ENCODE results near the gene OR52K1.
"Not testable (repeated sequence)": the region's sequence is repeated elsewhere in the genome, so short reads cannot be mapped to it uniquely, and the experiment has no call there.

OR52K1 gene

GRCh38 chr11:4491878-4492606 lies 9.6 kb downstream of the OR52K1 start:
- no peak for DNase-seq

- DNase-seq = no peak
These were observed 11.0 kb downstream of the OR52K1 start for GRCh38 chr11:4493480-4493818.

GRCh38 chr11:4495487-4495886 lies 13.0 kb downstream of the OR52K1 start:
- DNase-seq = no peak

DNA sequence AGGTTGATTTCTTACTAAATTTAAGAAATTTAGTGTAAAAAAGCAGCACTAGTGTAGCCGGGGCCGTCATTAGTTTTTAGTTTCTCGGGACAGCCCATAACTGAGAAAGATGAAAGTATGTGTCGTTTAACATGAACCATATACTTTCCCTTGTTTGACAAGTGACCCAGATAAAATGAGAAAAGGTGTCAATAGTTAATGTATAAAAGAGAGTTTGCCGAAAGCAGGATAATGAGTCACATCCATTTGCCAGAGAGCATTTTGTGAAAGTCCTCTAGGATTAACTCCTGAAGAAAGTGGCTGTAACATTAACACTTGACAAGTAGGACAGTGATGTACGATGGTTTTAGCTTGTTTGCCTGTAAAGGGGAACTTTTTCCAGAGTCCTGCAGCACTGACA lies 13.5 kb downstream of the OR52K1 start:
- no peak for DNase-seq

- DNase-seq = no peak
These were observed 14.3 kb downstream of the OR52K1 start for GRCh38 chr11:4496557-4497248.

DNA sequence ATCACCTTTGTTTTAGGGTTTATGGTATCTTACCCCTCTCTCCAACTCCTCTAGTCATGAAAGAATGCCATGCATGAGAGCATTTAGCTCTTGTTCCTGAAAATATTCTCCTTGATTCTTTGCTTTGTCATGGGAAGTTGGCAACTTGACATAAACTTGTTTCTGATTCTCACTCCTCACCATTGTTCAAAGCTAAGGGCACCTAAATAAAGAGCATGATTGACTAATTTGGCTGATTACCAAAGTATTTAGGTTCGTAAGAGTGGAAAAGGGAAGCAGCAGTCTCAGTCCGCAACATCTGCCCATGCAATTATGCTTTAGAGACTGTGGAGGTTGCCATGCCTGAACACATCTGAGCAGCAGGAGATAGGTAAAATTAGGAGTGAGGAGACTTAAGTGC lies 26.4 kb downstream of the OR52K1 start:
- DNase-seq = no peak

- DNase-seq = no peak
These were observed 29.1 kb downstream of the OR52K1 start for GRCh38 chr11:4511282-4512245.

DNA sequence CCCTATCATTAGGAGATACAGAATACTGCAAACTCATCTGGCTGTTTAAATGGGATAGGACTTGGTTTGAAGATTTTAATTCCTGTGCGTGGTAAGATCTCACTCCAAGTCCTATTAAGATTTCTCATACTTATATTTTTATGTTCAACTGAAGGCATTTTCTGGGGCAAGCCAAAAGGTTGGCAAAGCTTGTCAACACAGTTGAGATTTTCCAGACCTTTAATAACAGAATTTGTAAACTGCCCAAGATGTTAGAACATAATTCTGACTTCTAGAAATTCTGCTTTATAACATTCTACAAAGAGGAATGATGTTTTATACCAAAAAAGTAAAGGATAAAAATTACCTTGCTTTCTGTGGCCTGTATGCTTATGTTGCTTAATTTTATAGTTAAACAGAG lies 31.8 kb downstream of the OR52K1 start:
- DNase-seq = no peak

- DNase-seq = no peak
These were observed 39.9 kb downstream of the OR52K1 start for GRCh38 chr11:4522339-4522738.

DNA sequence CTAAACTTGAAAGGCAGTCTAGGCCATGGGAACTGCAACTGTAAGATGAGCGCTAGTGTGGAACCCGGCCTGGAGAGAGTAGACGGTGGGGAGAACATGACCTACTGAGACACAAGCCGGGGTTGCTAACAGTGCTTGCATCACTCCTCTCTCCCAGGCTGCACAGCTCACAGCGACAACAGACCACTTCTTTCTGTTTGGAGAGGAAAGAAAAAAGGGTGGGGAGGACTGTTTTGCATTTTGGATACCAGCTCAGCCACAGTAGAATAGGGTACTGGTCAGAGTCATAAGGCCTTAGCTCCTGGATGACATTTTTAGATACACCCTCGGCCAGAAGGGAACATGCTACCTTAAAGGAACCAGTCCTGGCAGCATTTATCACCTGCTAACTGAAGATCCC lies 40.3 kb downstream of the OR52K1 start:
- no peak for DNase-seq

DNA sequence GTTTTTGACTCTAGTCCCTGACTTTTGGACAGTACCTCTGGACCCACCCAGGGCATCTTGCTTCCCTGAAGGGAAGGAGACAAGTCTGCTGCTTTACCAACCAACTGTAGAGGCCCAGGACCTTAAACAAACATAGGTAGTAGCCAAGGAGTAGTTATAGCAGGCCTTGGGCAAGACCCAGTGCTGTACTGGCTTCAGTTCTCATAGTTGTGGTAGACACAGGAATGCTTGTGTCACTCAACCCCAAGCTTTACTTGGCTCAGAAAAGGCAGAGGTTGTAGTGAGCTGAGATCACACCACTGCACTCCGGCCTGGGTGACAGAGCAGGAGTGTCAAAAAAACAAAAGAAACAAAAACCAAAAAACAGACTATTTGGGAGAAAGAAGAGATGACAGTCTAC lies 41.2 kb downstream of the OR52K1 start:
- no peak for DNase-seq

DNA sequence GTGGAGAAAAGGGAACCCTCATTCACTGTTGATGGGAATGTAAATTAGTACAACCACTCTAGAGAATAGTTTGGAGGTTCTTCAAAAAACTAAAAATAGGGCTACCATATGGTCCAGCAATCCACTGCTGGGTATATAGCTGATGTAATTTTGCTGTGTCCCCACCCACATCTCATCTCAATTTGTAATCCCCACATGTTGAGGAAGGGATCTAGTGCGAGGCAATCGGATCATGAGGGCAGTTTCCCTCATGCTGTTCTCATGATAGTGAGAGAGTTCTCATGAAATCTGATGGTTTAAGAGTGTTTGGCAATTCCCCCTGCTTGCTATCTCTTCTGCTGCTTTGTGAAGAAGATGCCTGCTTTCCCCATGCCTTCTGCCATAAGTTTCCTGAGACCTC lies 45.5 kb downstream of the OR52K1 start:
- no peak for DNase-seq

GRCh38 chr11:4531686-4532085 lies 49.2 kb downstream of the OR52K1 start:
- DNase-seq = not testable (repeated sequence)

- peak; percentile 1 for DNase-seq
These were observed 57.3 kb downstream of the OR52K1 start for GRCh38 chr11:4539603-4540219.

- no peak for DNase-seq
These were observed 58.6 kb downstream of the OR52K1 start for GRCh38 chr11:4541071-4541470.

Measured in central memory CD4-positive, alpha-beta T cell (primary cell).